Right lobe of liver (tissue), 4 donors: ENCODE data around the gene MFSD6.

ENCODE experiments used
- CTCF ChIP-seq, 4 donors: fragments of 200-600 bp in 3 of 4; fragments of 450-650 bp in 1 of 4; IDR thresholded peaks; one replicate each; pipeline versions ENCODE4 v1.5.1 to v1.8.0; 2016 to 2022; ENCODE audit warnings: antibody characterized with exemption in 4 of 4, mild to moderate bottlenecking in 2 of 4
- POLR2A ChIP-seq: fragments of 450-650 bp; IDR thresholded peaks from one replicate; pipeline ENCODE4 v1.6.1; 2017; ENCODE audit warnings: antibody characterized with exemption, mild to moderate bottlenecking
- donor health status: DM: no; HTN: no; CAD: no.
- donor health status: DM: no; HTN: no; CAD: no.
- donor health status: DM: no; HTN: yes; CAD: no.

GRCh38 chr2:190546734-190547133 is 138.6 kb downstream of the MFSD6 start:
- TF ChIP-seq CTCF (IDR thresholded peaks at IDR 0.05) (no peak), POLR2A (no peak)
